Measurements from ENCODE around the gene NOMO2.
"Not testable (repeated sequence)": the region's sequence is repeated elsewhere in the genome, so short reads cannot be mapped to it uniquely, and the experiment has no call there.

DNA sequence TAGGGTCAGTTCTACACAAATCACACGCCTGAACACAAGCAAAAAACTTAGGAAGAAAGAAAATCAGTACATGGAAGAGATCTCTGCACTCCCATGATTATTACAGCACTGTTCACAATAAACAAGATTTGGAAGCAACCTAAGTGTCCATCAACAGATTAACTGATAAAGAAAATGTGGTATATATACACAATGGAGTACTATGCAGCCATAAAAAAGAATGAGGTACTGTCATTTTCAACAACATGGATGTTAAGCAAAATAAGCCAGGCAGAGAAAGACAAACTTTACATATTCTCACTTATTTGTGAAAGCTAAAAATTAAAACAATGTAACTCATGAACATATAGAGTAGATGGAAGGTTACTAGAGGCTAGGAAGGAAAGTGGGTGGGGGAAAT lies 16.0 kb upstream of the NOMO2 start:
- TF ChIP-seq, protein P1, sequence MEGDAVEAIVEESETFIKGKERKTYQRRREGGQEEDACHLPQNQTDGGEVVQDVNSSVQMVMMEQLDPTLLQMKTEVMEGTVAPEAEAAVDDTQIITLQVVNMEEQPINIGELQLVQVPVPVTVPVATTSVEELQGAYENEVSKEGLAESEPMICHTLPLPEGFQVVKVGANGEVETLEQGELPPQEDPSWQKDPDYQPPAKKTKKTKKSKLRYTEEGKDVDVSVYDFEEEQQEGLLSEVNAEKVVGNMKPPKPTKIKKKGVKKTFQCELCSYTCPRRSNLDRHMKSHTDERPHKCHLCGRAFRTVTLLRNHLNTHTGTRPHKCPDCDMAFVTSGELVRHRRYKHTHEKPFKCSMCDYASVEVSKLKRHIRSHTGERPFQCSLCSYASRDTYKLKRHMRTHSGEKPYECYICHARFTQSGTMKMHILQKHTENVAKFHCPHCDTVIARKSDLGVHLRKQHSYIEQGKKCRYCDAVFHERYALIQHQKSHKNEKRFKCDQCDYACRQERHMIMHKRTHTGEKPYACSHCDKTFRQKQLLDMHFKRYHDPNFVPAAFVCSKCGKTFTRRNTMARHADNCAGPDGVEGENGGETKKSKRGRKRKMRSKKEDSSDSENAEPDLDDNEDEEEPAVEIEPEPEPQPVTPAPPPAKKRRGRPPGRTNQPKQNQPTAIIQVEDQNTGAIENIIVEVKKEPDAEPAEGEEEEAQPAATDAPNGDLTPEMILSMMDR (IDR thresholded peaks at IDR 0.05), result not testable (repeated sequence)
- not testable (repeated sequence) for TF ChIP-seq POLR2A (IDR thresholded peaks at IDR 0.05)
